ENCODE results near the gene MFNG. TPM values are rescaled to one million over a fixed set of nuclear protein-coding genes. Genes with fewer than 3 reads are reported as not detected.

Gene MFNG
- total and polyA plus RNA-seq, 7 donors, result 8.0 to 33.9 (median 10.8) TPM

DNA sequence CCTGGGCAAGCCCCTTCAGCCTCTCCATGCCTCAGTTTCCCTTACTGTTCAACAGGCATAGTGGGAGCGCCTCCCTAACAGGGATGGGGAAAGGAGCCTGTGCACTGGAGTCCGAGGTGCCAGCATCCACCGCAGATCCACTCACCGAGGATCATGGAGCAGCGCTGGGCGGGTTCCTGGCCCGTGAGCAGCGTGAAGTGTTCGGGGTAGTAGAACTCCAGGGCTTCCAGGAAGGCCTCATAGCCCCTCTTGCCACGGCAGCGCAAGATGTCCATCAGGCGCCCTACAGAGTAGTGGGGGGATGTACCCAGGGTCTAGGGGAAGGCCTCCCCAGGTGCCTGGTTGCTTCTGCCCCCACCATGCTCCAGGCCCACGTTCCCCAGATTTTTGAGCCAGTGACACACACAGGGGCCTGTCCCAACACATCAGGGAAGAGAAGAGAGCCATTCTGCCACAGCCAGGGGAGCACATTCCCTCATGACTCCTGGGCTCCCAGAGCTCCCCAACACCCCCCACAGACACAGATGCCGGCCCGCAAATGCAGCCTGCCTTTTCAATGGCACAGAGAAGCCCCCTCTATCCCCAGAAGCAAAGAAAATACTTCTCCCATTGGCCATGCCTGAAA is 31.8 kb upstream of the MFNG start:
- Histone ChIP-seq H3K36me3 (no peaks in the 10 kb centered on the region), H3K27ac (peak overlapping the region; percentile 17 to 66 (median 58))

GRCh38 chr22:37516456-37516855 is 30.3 kb upstream of the MFNG start:
- Histone ChIP-seq H3K27me3 (peaks cover 11 to 42% (median 28%) of the 10 kb centered on the region in 3 donors), H3K4me1 (peaks cover 0 to 22% (median 18%) of the 10 kb centered on the region in 4 donors), H3K36me3 (no peaks in the 10 kb centered on the region), H3K4me3 (no peak overlapping the region), H3K27ac (no peak overlapping the region), H3K9me3 (no peaks in the 10 kb centered on the region)
- intact Hi-C loops (cut with DNase I), result no loop called here
- 93 to 100% methylated on average over 1 of the region's 1 CpG for WGBS, 2 donors
- TF ChIP-seq POLR2AphosphoS5 (IDR thresholded peaks at IDR 0.05) (no peak), CTCF (IDR thresholded peaks at IDR 0.05) (no peak), POLR2A (IDR thresholded peaks at IDR 0.05) (no peak), EP300 (IDR thresholded peaks at IDR 0.05) (no peak)
- DNase-seq, result no peak

More for the DNA sequence above, 31.8 kb upstream of the MFNG start:
- TF ChIP-seq CTCF (IDR thresholded peaks at IDR 0.05) (no peak), EP300 (IDR thresholded peaks at IDR 0.05) (no peak), POLR2A (IDR thresholded peaks at IDR 0.05) (no peak), POLR2AphosphoS5 (IDR thresholded peaks at IDR 0.05) (no peak)
- DNase-seq, result no peak
- H3K4me1 ChIP-seq, result peaks cover 0 to 15% (median 11%) of the 10 kb centered on the region in 4 donors
- WGBS, 2 donors, result 86 to 92% methylated on average over 15 of the region's 15 CpGs
- H3K27me3 ChIP-seq, result peaks cover 11 to 47% (median 28%) of the 10 kb centered on the region in 3 donors
- peak overlapping the region in 3 of 4 donors; percentile 47 to 51 (median 49) for H3K4me3 ChIP-seq
- no peaks in the 10 kb centered on the region for H3K9me3 ChIP-seq
- intact Hi-C loops (cut with DNase I), result no loop called here

GRCh38 chr22:37515901-37516300 is 29.7 kb upstream of the MFNG start:
- Histone ChIP-seq H3K9me3 (no peaks in the 10 kb centered on the region), H3K27me3 (peaks cover 11 to 36% (median 24%) of the 10 kb centered on the region in 3 donors), H3K36me3 (no peaks in the 10 kb centered on the region), H3K4me3 (no peak overlapping the region), H3K4me1 (peaks cover 0 to 22% (median 18%) of the 10 kb centered on the region in 4 donors), H3K27ac (no peak overlapping the region)
- intact Hi-C loops (cut with DNase I), result no loop called here
- WGBS, 2 donors, result 94% methylated on average over 23 of the region's 23 CpGs
- no peak for TF ChIP-seq EP300 (IDR thresholded peaks at IDR 0.05)
- TF ChIP-seq POLR2AphosphoS5 (IDR thresholded peaks at IDR 0.05), result no peak
- no peak for TF ChIP-seq POLR2A (IDR thresholded peaks at IDR 0.05)
- no peak for TF ChIP-seq CTCF (IDR thresholded peaks at IDR 0.05)
- no peak for DNase-seq

DNA sequence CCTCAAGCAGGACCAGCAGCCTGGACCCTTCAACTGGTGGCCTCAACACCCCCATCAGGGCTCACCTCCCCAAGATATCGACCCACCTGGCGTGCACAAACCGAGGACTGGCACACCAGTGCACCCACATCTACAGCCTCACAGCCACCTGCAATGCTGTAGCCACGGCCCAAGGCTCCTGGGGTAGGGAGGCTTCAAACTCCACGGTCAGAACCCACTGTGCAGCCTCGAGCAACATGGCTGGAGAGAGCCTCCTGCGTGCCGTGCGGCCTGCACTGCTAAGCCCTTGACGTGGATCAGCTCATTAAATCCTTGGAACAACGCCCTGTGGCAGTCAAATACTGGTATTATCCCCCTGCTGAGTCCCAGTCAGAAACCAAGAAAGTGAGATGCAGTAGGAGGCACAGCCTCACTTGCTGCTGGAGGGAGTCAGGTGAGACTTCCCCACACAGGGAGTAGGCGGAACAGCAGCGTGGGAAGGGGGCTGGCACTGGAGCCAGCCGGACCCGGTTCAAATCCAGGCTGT is 28.4 kb upstream of the MFNG start:
- TF ChIP-seq POLR2A (IDR thresholded peaks at IDR 0.05) (no peak), EP300 (IDR thresholded peaks at IDR 0.05) (no peak), POLR2AphosphoS5 (IDR thresholded peaks at IDR 0.05) (no peak), CTCF (IDR thresholded peaks at IDR 0.05) (no peak)
- Histone ChIP-seq H3K9me3 (no peaks in the 10 kb centered on the region), H3K4me3 (no peak overlapping the region), H3K36me3 (no peaks in the 10 kb centered on the region), H3K4me1 (peaks cover 0 to 20% (median 19%) of the 10 kb centered on the region in 4 donors), H3K27me3 (peaks cover 7 to 24% (median 12%) of the 10 kb centered on the region in 3 donors), H3K27ac (no peak overlapping the region)
- WGBS, 2 donors, result 83 to 87% methylated on average over 15 of the region's 15 CpGs
- intact Hi-C loops (cut with DNase I), result no loop called here
- no peak for DNase-seq
